HG02571 (cell line): ENCODE results near the gene PCK2.
"Not testable (repeated sequence)": the region's sequence is repeated elsewhere in the genome, so short reads cannot be mapped to it uniquely, and the experiment has no call there.

Experiments
- ATAC-seq: cut with Tn5 transposase; IDR thresholded peaks from one replicate; pipeline ENCODE4 v1.9.1; 2021; ENCODE audit warnings: mild to moderate bottlenecking, moderate library complexity; ENCODE audit not compliant: unreplicated experiment

PCK2 gene

GRCh38 chr14:24093207-24093900, 757 bp upstream of the PCK2 start:
- no peak for ATAC-seq

- ATAC-seq, result no peak
These were observed 745 bp downstream of the PCK2 start for GRCh38 chr14:24094841-24095270.

DNA sequence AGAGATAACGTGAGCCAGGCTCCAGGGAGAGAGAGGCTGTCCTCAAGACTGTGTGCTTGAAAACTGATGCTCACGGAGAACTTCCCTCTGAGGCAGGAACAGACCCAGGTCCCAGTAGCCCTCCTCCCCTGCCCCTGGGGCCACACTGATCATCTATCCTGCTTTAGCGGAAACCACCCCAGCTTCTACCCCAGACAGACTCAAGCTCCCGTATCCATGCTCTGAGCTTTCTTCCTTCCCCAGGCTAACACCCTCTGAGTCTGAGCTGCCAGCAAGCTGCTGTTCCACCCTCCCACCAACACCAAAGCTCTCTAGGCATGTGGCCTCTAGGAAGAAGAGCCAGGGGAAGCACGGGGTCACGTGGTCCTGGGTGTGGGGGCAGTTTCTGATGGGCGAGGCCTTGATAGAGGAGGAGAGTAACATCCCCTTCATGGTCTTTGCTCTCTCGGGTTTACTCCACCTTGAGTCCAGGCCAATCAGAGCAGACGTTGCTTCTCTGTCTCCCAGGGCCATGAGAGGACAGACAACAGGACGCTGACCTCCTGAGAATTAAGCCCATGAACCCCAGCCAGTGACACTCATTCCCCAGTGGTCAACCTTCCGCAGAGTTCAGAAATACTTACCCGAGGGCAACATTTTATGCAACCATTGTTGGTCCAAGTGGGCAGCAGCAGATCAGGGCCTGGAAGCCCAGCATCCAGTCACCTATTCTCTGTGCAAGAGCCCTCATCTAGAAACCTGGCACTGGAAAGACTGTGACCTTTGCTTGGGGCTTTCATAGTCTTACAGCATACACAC, 1.4 kb downstream of the PCK2 start:
- ATAC-seq, result peak; percentile 53

DNA sequence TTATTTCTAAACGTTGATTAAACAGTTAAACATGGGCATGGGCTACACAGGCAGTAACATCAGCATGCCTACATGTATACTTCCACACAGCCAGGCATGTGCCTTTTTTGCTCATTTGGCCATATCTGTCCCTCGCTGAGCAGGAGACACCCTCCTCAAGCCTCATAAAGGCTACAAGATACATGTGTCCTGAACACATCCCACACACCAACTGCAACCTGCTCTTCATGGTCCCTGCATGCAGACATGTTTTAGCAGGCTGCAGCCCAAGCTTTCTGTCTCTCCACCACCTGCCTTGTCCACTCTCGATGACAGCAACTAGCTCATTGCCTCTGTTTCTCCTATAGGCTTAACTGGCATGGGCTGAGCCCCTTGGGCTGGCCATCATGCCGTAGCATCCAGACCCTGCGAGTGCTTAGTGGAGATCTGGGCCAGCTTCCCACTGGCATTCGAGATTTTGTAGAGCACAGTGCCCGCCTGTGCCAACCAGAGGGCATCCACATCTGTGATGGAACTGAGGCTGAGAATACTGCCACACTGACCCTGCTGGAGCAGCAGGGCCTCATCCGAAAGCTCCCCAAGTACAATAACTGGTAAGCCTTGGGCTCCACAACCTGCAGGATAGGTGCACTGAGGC, 2.6 kb downstream of the PCK2 start:
- ATAC-seq, result no peak

DNA sequence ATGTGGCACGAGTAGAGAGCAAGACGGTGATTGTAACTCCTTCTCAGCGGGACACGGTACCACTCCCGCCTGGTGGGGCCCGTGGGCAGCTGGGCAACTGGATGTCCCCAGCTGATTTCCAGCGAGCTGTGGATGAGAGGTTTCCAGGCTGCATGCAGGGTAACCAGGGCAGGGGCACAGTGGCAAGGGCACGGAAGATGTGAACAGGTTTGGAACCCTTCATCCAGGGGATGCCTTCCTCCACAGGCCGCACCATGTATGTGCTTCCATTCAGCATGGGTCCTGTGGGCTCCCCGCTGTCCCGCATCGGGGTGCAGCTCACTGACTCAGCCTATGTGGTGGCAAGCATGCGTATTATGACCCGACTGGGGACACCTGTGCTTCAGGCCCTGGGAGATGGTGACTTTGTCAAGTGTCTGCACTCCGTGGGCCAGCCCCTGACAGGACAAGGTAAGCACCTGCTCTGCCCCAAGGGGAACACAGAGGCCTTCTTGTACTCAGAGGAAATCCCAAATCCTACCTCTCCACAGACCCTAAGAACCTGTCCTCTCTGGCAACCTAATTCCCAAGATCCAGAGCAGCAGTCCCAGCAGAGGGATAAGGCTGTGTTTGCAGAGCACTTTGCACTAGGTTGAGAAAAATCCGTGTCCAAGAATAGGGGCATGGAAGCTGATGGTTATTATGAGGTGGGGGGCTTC, 4.3 kb downstream of the PCK2 start:
- ATAC-seq, result no peak

GRCh38 chr14:24098927-24099813, 5.1 kb downstream of the PCK2 start:
- no peak for ATAC-seq

DNA sequence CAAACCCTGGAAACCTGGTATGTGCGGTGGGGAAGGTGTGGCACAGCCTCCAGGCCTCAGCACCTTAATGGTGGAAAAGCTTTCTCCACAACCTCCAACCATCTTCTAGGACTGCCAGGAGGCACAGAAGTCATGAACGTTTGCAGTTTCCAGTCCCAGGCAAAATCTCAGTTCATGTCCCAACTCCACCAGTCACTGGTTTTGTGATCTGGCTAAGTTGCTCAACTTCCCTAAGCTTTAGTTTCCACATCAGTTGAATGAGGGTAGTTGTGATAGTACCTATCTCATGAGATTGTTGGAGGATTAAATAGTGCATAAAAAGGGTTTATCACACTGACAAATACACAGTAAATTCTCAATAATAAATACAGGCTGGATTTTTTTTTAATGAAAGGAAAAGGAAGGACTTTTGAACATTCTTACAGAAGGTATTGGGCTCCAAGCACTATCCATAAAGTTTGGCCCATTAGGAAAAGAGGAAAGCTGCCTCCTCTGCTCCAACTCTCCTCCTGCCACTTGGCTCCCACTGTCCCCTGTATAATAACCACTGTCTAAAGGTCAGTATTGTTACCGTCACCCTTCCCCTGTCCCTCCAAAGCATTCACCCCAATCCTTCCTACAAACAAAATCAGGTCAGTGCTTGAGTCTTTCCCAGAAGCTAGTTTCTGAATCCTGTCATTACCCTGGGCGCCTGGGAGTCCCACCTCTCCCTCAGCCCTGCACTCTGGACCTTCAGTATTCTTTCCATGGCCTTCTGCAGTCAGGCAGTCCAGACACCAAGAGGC, 6.3 kb downstream of the PCK2 start:
- no peak for ATAC-seq

- ATAC-seq, result no peak
These were observed 6.9 kb downstream of the PCK2 start for GRCh38 chr14:24100982-24101494.

GRCh38 chr14:24102357-24103048, 8.4 kb downstream of the PCK2 start:
- ATAC-seq, result no peak

GRCh38 chr14:24103451-24103850, 9.3 kb downstream of the PCK2 start:
- ATAC-seq, result no peak

DNA sequence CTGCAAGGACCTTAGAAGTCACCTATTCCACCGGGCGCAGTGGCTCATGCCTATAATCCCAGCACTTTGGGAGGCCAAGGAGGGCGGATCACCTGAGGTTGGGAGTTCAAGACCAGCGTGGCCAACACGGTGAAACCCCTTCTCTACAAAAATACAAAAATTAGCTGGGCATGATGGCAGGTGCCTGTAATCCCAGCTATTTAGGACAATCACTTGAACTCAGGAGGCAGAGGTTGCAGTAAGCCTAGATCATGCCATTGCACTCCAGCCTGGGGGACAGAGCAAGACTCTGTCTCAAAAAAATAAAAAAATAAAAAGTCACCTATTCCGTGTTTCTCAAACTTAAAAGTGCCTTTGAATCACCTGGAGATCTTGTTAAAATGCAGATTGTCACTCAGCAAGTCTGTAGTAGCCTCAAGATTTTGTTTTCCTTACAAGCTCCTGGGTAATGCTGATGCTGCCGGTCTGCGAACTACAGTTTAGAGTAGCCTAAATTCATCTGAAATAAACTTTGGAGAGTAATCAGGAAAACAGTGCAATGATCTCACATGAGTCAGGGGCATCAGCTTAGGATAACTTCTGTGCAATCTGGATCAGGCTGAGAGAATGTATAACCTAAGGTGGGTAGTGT, 11.6 kb downstream of the PCK2 start:
- ATAC-seq, result not testable (repeated sequence)

GRCh38 chr14:24106672-24107271, 12.7 kb downstream of the PCK2 start:
- ATAC-seq, result no peak

DNA sequence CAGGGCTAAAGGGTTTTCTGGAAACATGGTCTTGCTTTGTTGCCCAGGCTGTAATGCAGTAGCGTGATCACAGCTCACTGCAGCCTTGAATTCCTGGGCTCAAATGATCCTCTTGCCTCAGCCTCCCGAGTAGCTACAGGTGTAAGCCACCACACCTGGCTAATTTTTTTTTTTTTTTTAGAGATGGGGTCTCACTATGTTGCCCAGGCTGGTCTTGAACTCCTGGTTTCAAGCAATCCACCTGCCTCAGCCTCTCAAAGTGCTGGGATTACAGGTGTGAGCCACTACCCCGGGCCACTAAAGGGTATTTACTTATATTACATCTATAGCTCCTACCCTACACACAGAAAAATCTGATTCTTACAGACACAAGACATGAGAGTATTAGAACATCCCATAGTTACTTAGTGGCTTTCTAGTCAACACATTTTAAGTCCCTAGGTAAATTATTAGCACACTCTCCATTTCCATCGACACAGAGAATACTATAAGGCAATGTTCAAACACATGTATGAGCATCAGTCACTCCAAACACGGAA, 14.3 kb downstream of the PCK2 start:
- peak; percentile 10 for ATAC-seq

DNA sequence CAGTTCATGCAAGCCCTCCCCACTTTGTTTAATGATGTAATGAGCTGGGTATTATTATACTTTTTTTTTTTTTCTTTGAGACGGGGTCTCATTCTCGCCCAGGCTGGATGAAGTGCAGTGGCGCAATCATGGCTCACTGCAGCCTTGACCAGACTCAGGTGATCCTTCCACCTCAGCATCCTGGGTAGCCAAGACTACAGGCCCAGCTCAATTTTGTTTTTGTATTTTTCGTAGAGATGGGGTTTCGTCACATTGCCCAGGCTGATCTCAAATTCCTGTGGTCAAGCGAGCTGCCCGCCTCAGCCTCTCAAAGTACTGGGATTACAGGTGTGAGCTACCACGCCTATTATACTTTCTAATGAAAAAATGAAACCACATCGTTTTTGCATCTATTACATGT, 15.9 kb downstream of the PCK2 start:
- ATAC-seq, result no peak

GRCh38 chr14:24110523-24110922, 16.4 kb downstream of the PCK2 start:
- no peak for ATAC-seq

DNA sequence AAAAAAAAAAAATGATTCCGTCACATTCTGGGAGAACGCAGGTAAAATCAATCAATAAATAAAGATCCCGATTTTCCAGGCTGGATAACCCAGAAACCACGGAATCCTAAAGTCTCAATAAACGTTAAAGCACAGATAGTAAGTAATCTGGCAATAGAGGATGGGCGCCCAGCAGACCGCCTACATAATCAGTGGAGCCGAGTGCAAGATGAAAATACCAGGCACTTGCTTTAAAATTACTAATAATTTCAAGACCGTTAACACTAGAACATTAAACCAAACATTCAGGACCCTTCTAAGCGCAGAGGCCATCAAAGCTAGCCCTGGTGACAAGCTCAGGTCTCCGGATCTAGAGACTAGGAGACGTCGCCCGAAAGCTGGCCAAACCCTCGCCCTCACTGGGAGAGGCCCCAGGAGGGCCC, 19.3 kb downstream of the PCK2 start:
- ATAC-seq, result no peak

- ATAC-seq, result peak; percentile 27
These were observed 19.9 kb downstream of the PCK2 start for GRCh38 chr14:24113801-24114531.
